Measurements from ENCODE around the gene ZNF346. TPM values are rescaled to one million over a fixed set of nuclear protein-coding genes. Genes with fewer than 3 reads are reported as not detected.

ZNF346 gene
- total and polyA plus RNA-seq, 10 of the 15 experiments (the other 5 are each of a cell fraction or from before 2014, with no cell fraction given) = 6.5 to 30.2 (median 24.0) TPM

- peak; percentile 94 for TF ChIP-seq POLR2A (IDR thresholded peaks at IDR 0.05; ENCODE audit: low read depth, low read length)
- no peak for TF ChIP-seq SRF (IDR thresholded peaks at IDR 0.05; ENCODE audit: low read depth in 2 of 2, low read length in 2 of 2)
- TF ChIP-seq SMC3 (IDR thresholded peaks at IDR 0.05; ENCODE audit: borderline replicate concordance, low read length) = no peak
- TF ChIP-seq TCF3 (IDR thresholded peaks at IDR 0.05; ENCODE audit: borderline replicate concordance, insufficient read depth, low read depth, low read length) = 0 out of 2 replicates have a peak, but pooled peaks have one; percentile 44
- peak; percentile 31 to 50 (median 40); a peak in 3 of 6 replicates for TF ChIP-seq CTCF (IDR thresholded peaks at IDR 0.05 in 2 of 3, conservative IDR thresholded peaks at IDR 0.05 in 1 of 3; ENCODE audit: control insufficient read depth in 2 of 3, extremely low read depth in 1 of 3, insufficient read depth in 1 of 3, low read depth in 3 of 3, low read length in 3 of 3)
- TF ChIP-seq REST (IDR thresholded peaks at IDR 0.05; ENCODE audit: low read depth, low read length) = no peak
- TF ChIP-seq SMARCA5 (IDR thresholded peaks at IDR 0.05) = peak; percentile 90; the same call in 1 of the 2 replicates
- TF ChIP-seq MTA2 (IDR thresholded peaks at IDR 0.05; ENCODE audit: low read depth) = no peak
- no peak for TF ChIP-seq MEF2A (IDR thresholded peaks at IDR 0.05; ENCODE audit: insufficient read depth, low read depth, low read length)
- peak; percentile 54 for TF ChIP-seq RUNX3 (IDR thresholded peaks at IDR 0.05; ENCODE audit: low read length)
- TF ChIP-seq TCF12 (IDR thresholded peaks at IDR 0.05; ENCODE audit: low read depth, low read length) = peak; percentile 28; the same call in 1 of the 2 replicates
- no peak for TF ChIP-seq SREBF1 (IDR thresholded peaks at IDR 0.05; ENCODE audit: low read length)
- no peak for TF ChIP-seq ZBTB4 (CRISPR knock-in tag; IDR thresholded peaks at IDR 0.05)
- TF ChIP-seq EP300 (IDR thresholded peaks at IDR 0.05; ENCODE audit: borderline replicate concordance in 1 of 2, control insufficient read depth in 1 of 2, low read depth in 2 of 2, low read length in 2 of 2) = no peak
- TF ChIP-seq BHLHE40 (IDR thresholded peaks at IDR 0.05; ENCODE audit: borderline replicate concordance in 1 of 2, low read depth in 2 of 2, low read length in 1 of 2) = no peak; a peak in 1 of 4 replicates
- no peak for TF ChIP-seq ATF7 (IDR thresholded peaks at IDR 0.05; ENCODE audit: low read depth)
- TF ChIP-seq CBX5 (IDR thresholded peaks at IDR 0.05; ENCODE audit: low read depth) = no peak
- no peak for TF ChIP-seq BCL3 (IDR thresholded peaks at IDR 0.05; ENCODE audit: borderline replicate concordance, insufficient read depth, low read depth, low read length, poor library complexity, severe bottlenecking)
Measured at GRCh38 chr5:177022386-177023302, at the start of gene ZNF346 (continued).
